Keratinocyte (primary cell): ENCODE data around the gene PLEKHJ1.

Experiments used
- CTCF ChIP-seq, 3 experiments: IDR thresholded peaks in 1 of 3; conservative IDR thresholded peaks in 1 of 3; optimal IDR thresholded peaks in 1 of 3; 2 replicates in 2 of 3; 3 replicates in 1 of 3; pipeline versions ENCODE3 to v1.5.1; 2011; ENCODE audit warnings: low read length in 3 of 3, mild to moderate bottlenecking in 3 of 3, moderate library complexity in 2 of 3, control low read depth in 1 of 3, inconsistent platforms in 1 of 3; ENCODE audit not compliant: insufficient read depth in 2 of 3; ENCODE audit errors: extremely low read depth in 1 of 3
- EZH2 ChIP-seq: IDR thresholded peaks from one replicate; pipeline ENCODE4 v1.6.1; 2012; ENCODE audit warnings: inconsistent platforms, mild to moderate bottlenecking, low read length, moderate library complexity

- TF ChIP-seq CTCF (optimal IDR thresholded peaks at IDR 0.05 in 1 of 3, IDR thresholded peaks at IDR 0.05 in 1 of 3, conservative IDR thresholded peaks at IDR 0.05 in 1 of 3; ENCODE audit: extremely low read depth in 1 of 3, insufficient read depth in 2 of 3, low read length in 3 of 3) (no peak), EZH2 (no peak)
These were observed 47.3 kb downstream of the PLEKHJ1 start for GRCh38 chr19:2188708-2189385.
